ENCODE results near the gene ADGRL3. TPM values are rescaled to one million over a fixed set of nuclear protein-coding genes. Genes with fewer than 3 reads are reported as not detected.

ADGRL3 gene
- total RNA-seq, 1 donor from 2014 or later: 34.5 TPM

- no peak for DNase-seq (ENCODE audit: low read depth, low spot score)
- TF ChIP-seq CTCF (conservative IDR thresholded peaks at IDR 0.05): no peak
- peaks cover 23% of the 10 kb centered on the region for H3K9me3 Mint-ChIP-seq
- H3K27ac Mint-ChIP-seq (ENCODE audit: unreplicated experiment): no peak overlapping the region
- no peaks in the 10 kb centered on the region for H3K27me3 Mint-ChIP-seq (ENCODE audit: low read depth)
- peaks cover 17% of the 10 kb centered on the region for H3K36me3 Mint-ChIP-seq (ENCODE audit: low read depth)
- H3K4me1 Mint-ChIP-seq: no peaks in the 10 kb centered on the region
- no peak overlapping the region for H3K4me3 Mint-ChIP-seq
Measured at GRCh38 chr4:62087706-62088105, 887.6 kb downstream of the ADGRL3 start.

- TF ChIP-seq CTCF (conservative IDR thresholded peaks at IDR 0.05): no peak
- Mint-ChIP-seq H3K27ac (ENCODE audit: unreplicated experiment) (no peak overlapping the region), H3K27me3 (ENCODE audit: low read depth) (no peaks in the 10 kb centered on the region), H3K4me1 (no peaks in the 10 kb centered on the region), H3K4me3 (no peak overlapping the region), H3K9me3 (peaks cover 24% of the 10 kb centered on the region), H3K36me3 (ENCODE audit: low read depth) (peaks cover 20% of the 10 kb centered on the region)
- no peak for DNase-seq (ENCODE audit: low read depth, low spot score)
Measured at GRCh38 chr4:62093735-62094134, 893.6 kb downstream of the ADGRL3 start.

- no peak overlapping the region for H3K4me3 Mint-ChIP-seq
- DNase-seq (ENCODE audit: low read depth, low spot score): no peak
- H3K4me1 Mint-ChIP-seq: no peaks in the 10 kb centered on the region
- H3K36me3 Mint-ChIP-seq (ENCODE audit: low read depth): peaks cover 8% of the 10 kb centered on the region
- peaks cover 6% of the 10 kb centered on the region for H3K9me3 Mint-ChIP-seq
- TF ChIP-seq CTCF (conservative IDR thresholded peaks at IDR 0.05): no peak
- H3K27me3 Mint-ChIP-seq (ENCODE audit: low read depth): no peaks in the 10 kb centered on the region
- no peak overlapping the region for H3K27ac Mint-ChIP-seq (ENCODE audit: unreplicated experiment)
Measured at GRCh38 chr4:62096881-62097280, 896.8 kb downstream of the ADGRL3 start.

DNA sequence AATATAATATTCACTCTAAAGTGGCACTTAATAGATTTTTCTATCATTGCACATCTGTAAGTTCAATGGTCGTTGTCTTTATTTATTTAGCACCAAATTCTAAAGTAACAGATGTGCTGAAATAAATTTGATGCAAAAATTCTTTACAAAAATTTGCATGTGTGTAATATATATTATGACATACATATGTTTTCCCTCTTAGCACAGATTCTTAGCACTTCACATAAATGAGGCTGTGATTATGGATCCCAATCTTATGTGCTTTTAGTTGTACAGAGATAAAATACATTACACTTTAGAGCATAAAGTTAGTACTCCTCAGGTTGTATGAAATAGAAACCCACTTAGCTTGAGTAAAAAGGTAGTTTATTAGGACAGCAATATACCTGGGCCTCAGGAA, 915.1 kb downstream of the ADGRL3 start:
- Mint-ChIP-seq H3K27ac (ENCODE audit: unreplicated experiment) (no peak overlapping the region), H3K9me3 (no peaks in the 10 kb centered on the region), H3K27me3 (ENCODE audit: low read depth) (no peaks in the 10 kb centered on the region), H3K4me3 (no peak overlapping the region), H3K36me3 (ENCODE audit: low read depth) (no peaks in the 10 kb centered on the region), H3K4me1 (no peaks in the 10 kb centered on the region)
- TF ChIP-seq CTCF (conservative IDR thresholded peaks at IDR 0.05): no peak
- DNase-seq (ENCODE audit: low read depth, low spot score): no peak

DNA sequence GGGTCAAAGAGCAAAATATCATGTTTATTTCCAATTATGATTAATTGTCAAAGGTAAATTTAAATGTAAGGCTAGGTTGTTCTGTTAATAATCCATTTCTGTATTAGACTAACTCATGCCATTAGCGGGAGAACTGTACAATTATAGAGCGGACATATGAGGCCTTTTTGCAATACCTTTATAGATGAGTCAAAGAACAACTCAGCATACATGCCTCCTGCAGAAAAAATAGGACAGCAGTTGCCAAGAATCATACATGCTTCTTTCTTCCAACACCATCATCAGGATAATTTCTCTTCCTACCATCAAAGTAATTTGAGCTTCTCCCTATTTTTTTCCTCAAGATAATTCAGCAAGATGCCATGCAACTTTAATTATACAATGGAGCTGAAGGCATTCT, 917.8 kb downstream of the ADGRL3 start:
- no peak for DNase-seq (ENCODE audit: low read depth, low spot score)
- H3K36me3 Mint-ChIP-seq (ENCODE audit: low read depth): no peaks in the 10 kb centered on the region
- no peak for TF ChIP-seq CTCF (conservative IDR thresholded peaks at IDR 0.05)

DNA sequence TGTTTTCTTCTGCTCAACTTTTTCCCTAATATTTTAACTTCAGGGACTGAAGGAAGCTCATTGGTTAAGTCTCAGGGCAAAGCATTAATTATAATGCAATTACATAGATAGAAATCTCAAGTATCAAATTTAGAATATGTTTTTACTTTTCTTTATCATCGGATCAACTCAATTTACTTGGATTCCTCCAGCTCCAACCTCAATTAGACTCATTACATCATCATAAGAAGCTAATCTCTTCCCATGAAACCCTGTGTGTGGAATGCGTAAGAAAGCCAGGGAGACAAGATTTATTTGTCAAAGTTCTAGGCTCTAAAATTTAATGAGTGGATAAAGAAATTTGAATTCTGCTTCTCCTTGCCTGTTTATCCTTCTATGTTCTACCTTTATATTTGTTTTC, 918.4 kb downstream of the ADGRL3 start:
- no peaks in the 10 kb centered on the region for H3K27me3 Mint-ChIP-seq (ENCODE audit: low read depth)
- DNase-seq (ENCODE audit: low read depth, low spot score): no peak
- H3K36me3 Mint-ChIP-seq (ENCODE audit: low read depth): no peaks in the 10 kb centered on the region
- H3K9me3 Mint-ChIP-seq: peaks cover 3% of the 10 kb centered on the region
- H3K27ac Mint-ChIP-seq (ENCODE audit: unreplicated experiment): no peak overlapping the region
- no peaks in the 10 kb centered on the region for H3K4me1 Mint-ChIP-seq
- H3K4me3 Mint-ChIP-seq: no peak overlapping the region
- no peak for TF ChIP-seq CTCF (conservative IDR thresholded peaks at IDR 0.05)

More for the DNA sequence above, 917.8 kb downstream of the ADGRL3 start:
- no peaks in the 10 kb centered on the region for H3K4me1 Mint-ChIP-seq
- H3K27ac Mint-ChIP-seq (ENCODE audit: unreplicated experiment): no peak overlapping the region
- no peak overlapping the region for H3K4me3 Mint-ChIP-seq
- H3K27me3 Mint-ChIP-seq (ENCODE audit: low read depth): no peaks in the 10 kb centered on the region
- H3K9me3 Mint-ChIP-seq: peaks cover 3% of the 10 kb centered on the region
